Neural crest cell (in vitro differentiated cells): ENCODE data around the gene MYH6. TPM values are rescaled to one million over a fixed set of nuclear protein-coding genes. Genes with fewer than 3 reads are reported as not detected.

Source experiments
- DNase-seq: peaks from one replicate; pipeline ENCODE4 v3.0.0; 2021; ENCODE audit warnings: low read depth, mixed read lengths, low spot score
- H3K27ac Mint-ChIP-seq: one replicate; pipeline ENCODE4 v1.8.0; 2021; ENCODE audit warnings: mild to moderate bottlenecking, mixed read lengths; ENCODE audit not compliant: unreplicated experiment
- H3K27me3 Mint-ChIP-seq: 2 replicates; pipeline ENCODE4 v1.8.0; 2021; ENCODE audit warnings: low read depth, mild to moderate bottlenecking, mixed read lengths
- H3K36me3 Mint-ChIP-seq: 2 replicates; pipeline ENCODE4 v1.8.0; 2021; ENCODE audit warnings: low read depth, mild to moderate bottlenecking, mixed read lengths
- H3K4me1 Mint-ChIP-seq: 2 replicates; pipeline ENCODE4 v1.8.0; 2021; ENCODE audit warnings: mixed read lengths
- H3K4me3 Mint-ChIP-seq: one replicate; pipeline ENCODE4 v1.8.0; 2021; ENCODE audit warnings: mild to moderate bottlenecking, mixed read lengths
- H3K9me3 Mint-ChIP-seq: 2 replicates; pipeline ENCODE4 v1.8.0; 2021; ENCODE audit warnings: mixed read lengths
- total RNA-seq: library from RNA; stranded (reverse); gene quantifications from 2 replicates; pipeline ENCODE4 v1.2.1, GENCODE V29; 2021
- TF ChIP-seq, protein P1 (sequence below): fragments of 200-600 bp; sonication (generic); conservative IDR thresholded peaks from 2 replicates; pipeline ENCODE4 v1.5.0; 2021; ENCODE audit warnings: antibody characterized with exemption, mild to moderate bottlenecking

Gene MYH6
- total RNA-seq, 1 donor from 2014 or later, result not detected

- DNase-seq, result no peak
- Mint-ChIP-seq H3K4me3 (no peak overlapping the region), H3K4me1 (peaks cover 13% of the 10 kb centered on the region), H3K27ac (no peak overlapping the region), H3K9me3 (peaks cover 13% of the 10 kb centered on the region), H3K36me3 (peaks cover 11% of the 10 kb centered on the region), H3K27me3 (peaks cover 15% of the 10 kb centered on the region)
- TF ChIP-seq, protein P1, sequence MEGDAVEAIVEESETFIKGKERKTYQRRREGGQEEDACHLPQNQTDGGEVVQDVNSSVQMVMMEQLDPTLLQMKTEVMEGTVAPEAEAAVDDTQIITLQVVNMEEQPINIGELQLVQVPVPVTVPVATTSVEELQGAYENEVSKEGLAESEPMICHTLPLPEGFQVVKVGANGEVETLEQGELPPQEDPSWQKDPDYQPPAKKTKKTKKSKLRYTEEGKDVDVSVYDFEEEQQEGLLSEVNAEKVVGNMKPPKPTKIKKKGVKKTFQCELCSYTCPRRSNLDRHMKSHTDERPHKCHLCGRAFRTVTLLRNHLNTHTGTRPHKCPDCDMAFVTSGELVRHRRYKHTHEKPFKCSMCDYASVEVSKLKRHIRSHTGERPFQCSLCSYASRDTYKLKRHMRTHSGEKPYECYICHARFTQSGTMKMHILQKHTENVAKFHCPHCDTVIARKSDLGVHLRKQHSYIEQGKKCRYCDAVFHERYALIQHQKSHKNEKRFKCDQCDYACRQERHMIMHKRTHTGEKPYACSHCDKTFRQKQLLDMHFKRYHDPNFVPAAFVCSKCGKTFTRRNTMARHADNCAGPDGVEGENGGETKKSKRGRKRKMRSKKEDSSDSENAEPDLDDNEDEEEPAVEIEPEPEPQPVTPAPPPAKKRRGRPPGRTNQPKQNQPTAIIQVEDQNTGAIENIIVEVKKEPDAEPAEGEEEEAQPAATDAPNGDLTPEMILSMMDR, result no peak
Measured at GRCh38 chr14:23347406-23348296, 60.4 kb downstream of the MYH6 start.

DNA sequence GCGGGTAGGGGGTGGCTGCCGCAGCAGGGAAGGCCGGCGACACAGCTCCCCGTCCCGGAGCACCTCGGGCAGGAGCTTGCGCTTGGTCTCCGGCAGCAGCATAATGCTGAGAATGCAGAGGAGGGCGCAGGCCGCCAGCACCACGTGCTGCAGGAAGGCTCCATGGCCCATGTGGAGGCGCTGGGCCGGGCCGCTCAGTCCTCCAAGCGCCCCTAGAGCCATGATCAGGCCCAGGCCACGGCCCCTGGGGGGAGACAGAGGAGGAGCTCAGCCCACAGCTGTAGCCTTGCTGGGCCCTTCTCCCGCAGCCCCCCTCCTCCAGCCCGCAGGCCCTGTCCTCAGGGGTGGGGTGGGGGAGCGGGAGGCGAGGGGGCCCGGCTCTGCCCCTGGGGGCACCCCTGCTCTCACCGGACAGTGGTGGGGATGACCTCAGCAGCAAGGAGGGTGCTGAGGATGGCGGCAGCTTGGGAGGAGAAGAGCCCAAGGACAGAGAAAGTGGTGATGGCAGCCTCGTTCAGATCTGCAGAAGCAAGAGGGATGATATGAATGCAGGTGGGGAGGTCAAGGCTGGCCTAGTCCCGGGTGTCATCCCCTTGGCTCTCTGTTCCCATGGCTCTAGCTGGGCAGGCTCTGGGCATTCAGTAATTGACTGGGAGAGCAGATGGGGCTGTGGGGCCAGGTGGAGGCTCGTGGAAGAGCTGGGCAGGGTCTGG lies 61.2 kb downstream of the MYH6 start:
- no peak for DNase-seq
- H3K4me1 Mint-ChIP-seq, result peaks cover 13% of the 10 kb centered on the region
- TF ChIP-seq, protein P1, result no peak
- H3K27ac Mint-ChIP-seq, result no peak overlapping the region
- peaks cover 13% of the 10 kb centered on the region for H3K9me3 Mint-ChIP-seq
- no peak overlapping the region for H3K4me3 Mint-ChIP-seq
- peaks cover 11% of the 10 kb centered on the region for H3K36me3 Mint-ChIP-seq
- peaks cover 15% of the 10 kb centered on the region for H3K27me3 Mint-ChIP-seq

DNA sequence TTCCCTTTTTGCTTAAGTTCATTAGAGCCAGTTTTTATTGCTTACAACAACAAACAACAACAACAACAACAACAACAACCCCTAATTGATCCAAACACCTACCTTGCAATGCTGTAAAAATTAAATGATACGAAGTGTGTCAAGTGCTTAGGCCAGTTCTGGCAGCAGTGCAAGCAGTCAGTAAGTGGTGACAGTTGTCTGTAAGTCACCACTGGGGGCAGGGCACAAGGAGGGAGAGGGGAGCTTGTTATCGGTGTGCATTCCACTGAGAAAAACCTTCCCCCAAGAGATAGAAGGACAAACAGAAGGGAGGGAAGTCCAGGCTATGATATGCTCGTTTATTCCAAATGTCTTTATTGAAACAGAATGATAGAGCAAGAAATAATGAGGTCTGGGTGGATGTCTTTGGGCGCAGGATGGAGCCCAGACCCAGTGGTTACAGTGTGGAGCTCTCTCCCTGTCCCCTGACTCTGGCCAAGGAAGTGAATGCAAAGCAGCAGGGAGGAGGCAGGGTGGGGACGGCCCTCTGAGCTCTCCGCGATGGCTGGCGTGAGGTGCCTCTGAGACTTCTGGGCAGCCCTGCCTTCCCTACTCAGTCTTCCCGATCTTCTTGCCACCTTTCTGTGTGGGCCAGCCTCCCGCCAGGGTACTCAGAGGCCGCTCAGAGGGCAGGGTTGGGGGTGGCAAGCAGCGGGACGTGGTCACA lies 61.9 kb downstream of the MYH6 start:
- peaks cover 11% of the 10 kb centered on the region for H3K27me3 Mint-ChIP-seq
- H3K4me3 Mint-ChIP-seq, result peak overlapping the region; percentile 6
- peaks cover 12% of the 10 kb centered on the region for H3K9me3 Mint-ChIP-seq
- TF ChIP-seq, protein P1, result peak; percentile 32
- peaks cover 9% of the 10 kb centered on the region for H3K36me3 Mint-ChIP-seq
- H3K4me1 Mint-ChIP-seq, result peaks cover 10% of the 10 kb centered on the region
- DNase-seq, result no peak
- H3K27ac Mint-ChIP-seq, result no peak overlapping the region

DNA sequence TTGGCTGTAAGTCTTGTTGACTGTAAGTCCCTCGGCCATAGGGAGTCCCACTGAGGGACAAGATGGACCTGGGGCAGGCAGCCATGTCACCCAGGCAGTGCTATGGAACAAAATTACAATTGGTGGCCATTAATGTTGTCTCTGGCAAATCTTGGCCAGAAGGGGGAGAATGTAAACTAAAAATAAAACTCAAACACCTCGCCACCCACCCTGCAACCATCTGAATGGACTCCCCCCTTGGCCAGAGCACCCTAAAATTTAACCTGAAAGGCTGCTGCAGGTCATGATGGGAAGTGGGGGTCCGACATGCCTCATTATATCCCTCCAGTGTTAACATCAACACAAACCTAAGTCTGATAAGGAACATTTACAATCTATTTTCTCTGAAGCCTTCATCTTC lies 63.6 kb downstream of the MYH6 start:
- peaks cover 6% of the 10 kb centered on the region for H3K9me3 Mint-ChIP-seq
- DNase-seq, result no peak
- H3K4me1 Mint-ChIP-seq, result no peaks in the 10 kb centered on the region
- TF ChIP-seq, protein P1, result peak; percentile 25
- H3K27ac Mint-ChIP-seq, result no peak overlapping the region
- no peaks in the 10 kb centered on the region for H3K27me3 Mint-ChIP-seq
- peaks cover under 1% of the 10 kb centered on the region for H3K36me3 Mint-ChIP-seq
- no peak overlapping the region for H3K4me3 Mint-ChIP-seq

GRCh38 chr14:23339506-23340268 lies 68.4 kb downstream of the MYH6 start:
- Mint-ChIP-seq H3K27me3 (peaks cover 7% of the 10 kb centered on the region), H3K27ac (no peak overlapping the region), H3K9me3 (peaks cover 12% of the 10 kb centered on the region), H3K4me3 (no peak overlapping the region), H3K36me3 (peaks cover 3% of the 10 kb centered on the region), H3K4me1 (no peaks in the 10 kb centered on the region)
- TF ChIP-seq, protein P1, result no peak
- no peak for DNase-seq
